ENCODE measurements around the gene DUS1L. TPM values are rescaled to one million over a fixed set of nuclear protein-coding genes. Genes with fewer than 3 reads are reported as not detected.

Gene DUS1L
- polyA plus RNA-seq, 1 donor (not counting 4 experiments of a cell fraction or from before 2014, with no cell fraction given) = 49.1 TPM

- Histone ChIP-seq H3K79me2 (ENCODE audit: control insufficient read depth, insufficient read depth, low read length) (peaks cover 21% of the 10 kb centered on the region), H3K9me1 (ENCODE audit: control insufficient read depth, extremely low read depth, insufficient read depth, low read length) (no peaks in the 10 kb centered on the region), H3K27me3 (ENCODE audit: control insufficient read depth, extremely low read depth, insufficient read depth, low read length) (no peaks in the 10 kb centered on the region), H3K36me3 (ENCODE audit: control insufficient read depth in 2 of 2, extremely low read depth in 1 of 2, insufficient read depth in 2 of 2, low read length in 2 of 2) (peaks cover 5 to 12% of the 10 kb centered on the region in 2 experiments), H3K27ac (ENCODE audit: control insufficient read depth, insufficient read depth, low read length) (no peak overlapping the region), H3K4me2 (ENCODE audit: control insufficient read depth, extremely low read depth, insufficient read depth, low read depth, low read length) (no peak overlapping the region), H3K9ac (ENCODE audit: control insufficient read depth, extremely low read depth, insufficient read depth, low read length) (no peak overlapping the region), H2AFZ (ENCODE audit: control insufficient read depth, low read length) (no peak overlapping the region), H3K4me3 (ENCODE audit: control insufficient read depth in 2 of 3, extremely low read depth in 1 of 3, insufficient read depth in 2 of 3, low read depth in 1 of 3, low read length in 3 of 3) (no peak overlapping the region), H3K9me3 (ENCODE audit: control insufficient read depth, low read depth, low read length) (no peaks in the 10 kb centered on the region), H4K20me1 (ENCODE audit: control insufficient read depth, extremely low read depth, insufficient read depth, low read length) (no peaks in the 10 kb centered on the region), H3K4me1 (ENCODE audit: control insufficient read depth, extremely low read depth, insufficient read depth, low read length) (peaks cover 11% of the 10 kb centered on the region)
- DNase-seq (ENCODE audit: low read depth, low spot score) (no peak), FAIRE-seq (no peak)
- TF ChIP-seq CTCF (optimal IDR thresholded peaks at IDR 0.05 in 1 of 3, IDR thresholded peaks at IDR 0.05 in 1 of 3, conservative IDR thresholded peaks at IDR 0.05 in 1 of 3; ENCODE audit: extremely low read depth in 1 of 3, insufficient read depth in 2 of 3, low read length in 3 of 3) (no peak), EZH2 (IDR thresholded peaks at IDR 0.05; ENCODE audit: low read length) (no peak)
- dilution Hi-C loops (cut with MboI; ENCODE audit: extremely low pct_ligation_motif_present, low sequenced_read_pairs) = no loop called here
Observed at GRCh38 chr17:82048571-82048971, 17.0 kb downstream of the DUS1L start.

DNA sequence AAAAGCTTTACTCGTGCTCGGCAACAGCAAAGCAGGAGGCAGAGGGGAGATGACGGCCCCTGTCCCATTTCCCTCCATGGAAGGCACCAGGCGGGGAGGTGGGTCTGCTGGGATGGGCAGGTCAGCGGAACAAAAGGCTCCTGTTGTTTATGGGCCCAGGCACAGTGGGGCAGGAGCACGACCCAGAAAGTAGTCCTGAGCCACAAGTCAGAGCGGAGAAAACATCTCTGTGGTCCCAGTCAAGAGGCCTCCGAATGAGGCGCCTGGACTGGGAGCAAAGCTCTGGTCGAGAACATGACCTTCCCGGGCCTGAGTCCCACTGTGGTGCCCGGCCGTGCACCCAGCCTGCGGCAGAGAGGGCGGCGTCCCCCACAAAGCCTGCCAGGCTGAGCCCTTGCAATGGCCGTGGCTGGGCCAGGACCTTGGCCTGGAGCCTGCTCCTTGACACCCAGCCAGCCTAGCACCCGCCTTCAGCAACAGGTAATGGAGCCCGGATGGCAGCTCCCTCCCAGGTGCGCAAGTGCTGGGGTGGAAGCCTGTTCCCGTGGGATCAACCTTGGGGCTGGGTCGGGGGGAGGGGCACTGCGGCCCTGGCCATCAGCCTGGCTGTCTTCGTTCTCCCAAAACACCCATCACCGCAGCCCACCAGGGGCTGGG is 17.6 kb downstream of the DUS1L start:
- DNase-seq (ENCODE audit: low read depth, low spot score) = no peak
- Histone ChIP-seq H3K27ac (ENCODE audit: control insufficient read depth, insufficient read depth, low read length) (no peak overlapping the region), H3K4me1 (ENCODE audit: control insufficient read depth, extremely low read depth, insufficient read depth, low read length) (peaks cover 9% of the 10 kb centered on the region), H2AFZ (ENCODE audit: control insufficient read depth, low read length) (no peak overlapping the region), H3K9me3 (ENCODE audit: control insufficient read depth, low read depth, low read length) (no peaks in the 10 kb centered on the region), H3K4me2 (ENCODE audit: control insufficient read depth, extremely low read depth, insufficient read depth, low read depth, low read length) (no peak overlapping the region), H3K27me3 (ENCODE audit: control insufficient read depth, extremely low read depth, insufficient read depth, low read length) (no peaks in the 10 kb centered on the region), H3K4me3 (ENCODE audit: control insufficient read depth in 2 of 3, extremely low read depth in 1 of 3, insufficient read depth in 2 of 3, low read depth in 1 of 3, low read length in 3 of 3) (no peak overlapping the region), H3K36me3 (ENCODE audit: control insufficient read depth in 2 of 2, extremely low read depth in 1 of 2, insufficient read depth in 2 of 2, low read length in 2 of 2) (peaks cover 5 to 10% of the 10 kb centered on the region in 2 experiments), H3K9ac (ENCODE audit: control insufficient read depth, extremely low read depth, insufficient read depth, low read length) (no peak overlapping the region), H4K20me1 (ENCODE audit: control insufficient read depth, extremely low read depth, insufficient read depth, low read length) (no peaks in the 10 kb centered on the region), H3K9me1 (ENCODE audit: control insufficient read depth, extremely low read depth, insufficient read depth, low read length) (no peaks in the 10 kb centered on the region), H3K79me2 (ENCODE audit: control insufficient read depth, insufficient read depth, low read length) (peaks cover 16% of the 10 kb centered on the region)
- FAIRE-seq = no peak
- dilution Hi-C loops (cut with MboI; ENCODE audit: extremely low pct_ligation_motif_present, low sequenced_read_pairs) = no loop called here
- TF ChIP-seq EZH2 (IDR thresholded peaks at IDR 0.05; ENCODE audit: low read length) (no peak), CTCF (optimal IDR thresholded peaks at IDR 0.05 in 1 of 3, IDR thresholded peaks at IDR 0.05 in 1 of 3, conservative IDR thresholded peaks at IDR 0.05 in 1 of 3; ENCODE audit: extremely low read depth in 1 of 3, insufficient read depth in 2 of 3, low read length in 3 of 3) (no peak)

Measured in keratinocyte (primary cell).